NCI-H1930 (cell line): ENCODE measurements around the gene SEZ6.

Experiments used
- DNase-seq, 2 experiments: peaks; one replicate each; lab custom pipeline; 2025; lab: John Stamatoyannopoulos, UW

SEZ6 gene

GRCh38 chr17:29034510-29034909 lies 28.7 kb upstream of the SEZ6 start:
- DNase-seq: no peak

- no peak for DNase-seq
These were observed 27.0 kb upstream of the SEZ6 start for GRCh38 chr17:29032857-29033197.

GRCh38 chr17:29032013-29032856 lies 26.4 kb upstream of the SEZ6 start:
- DNase-seq: no peak

- DNase-seq: no peak
These were observed 25.7 kb upstream of the SEZ6 start for GRCh38 chr17:29031488-29031887.

GRCh38 chr17:29024316-29024952 lies 18.6 kb upstream of the SEZ6 start:
- no peak for DNase-seq

GRCh38 chr17:29022074-29022473 lies 16.2 kb upstream of the SEZ6 start:
- no peak for DNase-seq

- DNase-seq: no peak
These were observed 15.4 kb upstream of the SEZ6 start for GRCh38 chr17:29021226-29021625.

- DNase-seq: no peak
These were observed 14.7 kb upstream of the SEZ6 start for GRCh38 chr17:29020576-29020975.

GRCh38 chr17:29019475-29020181 lies 13.8 kb upstream of the SEZ6 start:
- no peak for DNase-seq

GRCh38 chr17:29018788-29019474 lies 13.1 kb upstream of the SEZ6 start:
- no peak for DNase-seq

- DNase-seq: no peak
These were observed 10.7 kb upstream of the SEZ6 start for GRCh38 chr17:29016345-29017210.

- no peak for DNase-seq
These were observed 8.9 kb upstream of the SEZ6 start for GRCh38 chr17:29014716-29015115.

- DNase-seq: no peak
These were observed 6.7 kb upstream of the SEZ6 start for GRCh38 chr17:29012535-29012934.

- no peak for DNase-seq
These were observed 4.8 kb upstream of the SEZ6 start for GRCh38 chr17:29010586-29010985.

- DNase-seq: no peak
These were observed 4.3 kb upstream of the SEZ6 start for GRCh38 chr17:29010129-29010528.

- no peak for DNase-seq
These were observed 2.8 kb upstream of the SEZ6 start for GRCh38 chr17:29008591-29008990.

- no peak for DNase-seq
These were observed 2.1 kb upstream of the SEZ6 start for GRCh38 chr17:29007860-29008455.

GRCh38 chr17:29007456-29007855 lies 1.6 kb upstream of the SEZ6 start:
- no peak for DNase-seq

- DNase-seq: no peak
These were observed 1.6 kb downstream of the SEZ6 start for GRCh38 chr17:29004081-29004692.

GRCh38 chr17:29003289-29003688 lies 2.5 kb downstream of the SEZ6 start:
- no peak for DNase-seq

- no peak for DNase-seq
These were observed 3.0 kb downstream of the SEZ6 start for GRCh38 chr17:29002811-29003210.
